HTR-8/SVneo (cell line): ENCODE results near the gene CDY1B.
"Not testable (repeated sequence)": the region's sequence is repeated elsewhere in the genome, so short reads cannot be mapped to it uniquely, and the experiment has no call there.

Experiments
- DNase-seq: peaks from one replicate; pipeline ENCODE4 v3.0.0; 2011; ENCODE audit warnings: low spot score, mixed read lengths; ENCODE audit not compliant: insufficient read length
- FAIRE-seq: peaks from 2 replicates; lab custom pipeline; 2011; peaks lifted over from hg19 to GRCh38; lab: Jason Lieb, UNC

CDY1B gene

GRCh38 chrY:24047919-24048318, at the start of gene CDY1B:
Gene CDY1B (minus strand): TSS chrY:24048019. CDS start chrY:24047688, 331 bp downstream.
- not testable (repeated sequence) for FAIRE-seq, DNase-seq

- DNase-seq, FAIRE-seq: not testable (repeated sequence)
These were observed 1.7 kb upstream of the CDY1B start for GRCh38 chrY:24049525-24049924.

GRCh38 chrY:24043209-24043608, 4.6 kb downstream of the CDY1B start:
- not testable (repeated sequence) for FAIRE-seq, DNase-seq

- DNase-seq, FAIRE-seq: not testable (repeated sequence)
These were observed 8.7 kb downstream of the CDY1B start for GRCh38 chrY:24039008-24039718.

- DNase-seq, FAIRE-seq: not testable (repeated sequence)
These were observed 21.4 kb downstream of the CDY1B start for GRCh38 chrY:24026212-24027103.
